GF-D8 (cell line): ENCODE results near the gene OR4A16.

Experiments
- DNase-seq: peaks from one replicate; lab custom pipeline; 2025; lab: John Stamatoyannopoulos, UW

OR4A16 gene, protein sequence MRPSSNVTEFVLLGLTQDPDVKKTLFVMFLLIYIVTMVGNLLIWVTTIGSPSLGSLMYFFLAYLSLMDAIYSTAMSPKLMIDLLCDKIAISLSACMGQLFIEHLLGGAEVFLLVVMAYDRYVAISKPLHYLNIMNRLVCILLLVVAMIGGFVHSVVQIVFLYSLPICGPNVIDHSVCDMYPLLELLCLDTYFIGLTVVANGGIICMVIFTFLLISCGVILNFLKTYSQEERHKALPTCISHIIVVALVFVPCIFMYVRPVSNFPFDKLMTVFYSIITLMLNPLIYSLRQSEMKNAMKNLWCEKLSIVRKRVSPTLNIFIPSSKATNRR

DNA sequence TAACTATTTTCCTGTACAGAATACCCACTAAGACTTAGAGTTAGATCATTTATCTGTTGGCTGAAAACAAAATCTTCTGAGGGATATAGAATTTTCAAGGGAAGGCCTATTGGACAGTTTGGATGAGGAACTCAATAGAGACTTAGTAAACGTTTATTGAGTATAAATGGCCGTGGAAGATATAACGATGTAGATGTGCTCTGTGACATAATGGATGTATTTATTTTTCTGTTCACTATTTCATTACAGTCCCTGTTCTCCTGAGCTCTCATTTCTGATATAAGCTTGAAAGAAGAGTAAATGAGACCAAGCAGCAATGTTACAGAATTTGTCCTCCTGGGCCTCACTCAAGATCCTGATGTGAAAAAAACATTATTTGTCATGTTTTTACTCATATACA lies at the start of gene OR4A16:
OR4A16 (plus strand) TSS at position 301 of the 400 bp plus-strand sequence; CDS start at position 301, 0 bp downstream.
- DNase-seq, result no peak

DNA sequence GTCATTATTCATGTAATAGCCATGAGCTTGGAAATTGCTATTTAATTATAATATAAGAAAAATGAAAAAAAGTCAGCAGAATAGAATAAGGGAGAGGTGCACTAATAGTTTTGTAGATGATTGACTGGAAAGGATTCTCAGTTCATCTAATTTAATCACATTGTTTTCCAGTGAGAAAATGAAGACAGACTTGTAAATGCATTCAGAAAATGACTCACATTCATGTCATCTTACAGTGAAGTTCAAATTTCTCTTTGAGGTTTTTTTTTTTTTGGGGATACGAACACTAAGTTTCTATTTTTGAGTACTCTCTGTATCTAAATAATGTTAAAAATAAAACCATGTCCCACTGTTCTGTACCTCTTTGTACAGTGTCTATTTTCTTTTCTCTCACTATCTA lies 18.5 kb upstream of the OR4A16 start:
- DNase-seq, result no peak

DNA sequence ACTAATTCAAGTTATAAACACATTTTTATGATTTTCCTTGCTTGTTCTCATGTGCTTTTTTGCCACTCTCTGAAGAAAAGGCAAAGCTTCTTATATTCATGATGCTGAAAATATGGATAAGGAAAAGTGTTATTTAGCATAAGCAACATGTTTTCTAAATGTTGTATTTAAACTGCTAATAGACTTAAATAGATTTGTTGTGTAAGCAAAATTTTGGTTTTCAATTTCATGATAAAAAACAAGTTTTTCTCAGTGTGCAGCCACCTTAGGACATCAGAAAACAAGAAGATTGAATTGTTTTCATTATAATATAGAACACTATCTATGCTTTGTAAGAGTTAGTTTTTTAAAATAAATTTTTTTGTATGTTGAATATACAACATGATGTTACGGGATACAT lies 2.3 kb downstream of the OR4A16 start:
- no peak for DNase-seq

DNA sequence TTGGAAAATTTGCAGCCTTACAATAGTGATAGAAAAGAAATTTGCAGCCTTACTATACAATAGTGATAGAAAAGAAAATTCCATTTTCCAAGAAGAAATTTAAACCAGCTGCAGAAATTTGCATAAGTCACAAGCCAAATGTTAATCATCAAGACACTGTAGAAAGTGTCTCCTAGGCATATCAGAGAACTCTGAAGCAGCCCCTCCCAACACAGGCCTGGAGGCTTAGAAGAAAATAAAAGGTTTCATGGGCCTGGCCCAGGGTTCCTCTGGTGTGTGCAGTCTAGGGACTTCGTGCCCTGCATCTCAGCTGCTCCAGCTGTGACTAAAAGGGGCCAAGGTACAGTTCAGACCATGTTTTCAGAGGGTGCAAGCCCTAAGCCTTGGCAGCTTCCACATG lies 6.0 kb downstream of the OR4A16 start:
- no peak for DNase-seq

DNA sequence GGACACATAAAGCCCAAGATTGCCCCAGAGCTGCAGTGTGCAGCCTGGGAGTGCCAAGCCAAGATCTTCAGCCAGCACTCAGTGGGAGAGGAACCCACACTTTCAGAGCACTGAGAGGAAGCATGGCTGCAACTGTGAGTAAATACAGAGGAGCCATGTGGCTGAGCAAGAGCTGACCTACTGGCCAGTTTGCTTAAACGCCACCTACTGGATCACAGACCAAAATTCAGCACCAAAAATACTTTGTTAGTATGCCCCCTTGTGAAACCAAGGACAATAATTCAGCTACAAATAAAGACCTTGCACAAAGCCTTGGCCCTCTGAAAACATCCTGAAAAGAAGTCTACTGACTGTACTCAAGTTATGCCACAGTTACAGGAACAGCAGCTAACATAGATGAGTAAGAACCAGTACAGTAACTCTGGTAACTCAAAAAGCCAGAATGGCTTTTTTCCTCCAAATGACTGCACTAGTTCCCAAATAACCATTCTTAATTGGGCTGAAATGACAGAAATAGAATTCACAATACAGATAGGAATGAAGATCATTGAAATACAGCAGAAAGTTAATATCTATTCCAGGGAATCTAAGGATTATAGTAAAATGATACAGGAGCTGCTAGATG lies 14.7 kb downstream of the OR4A16 start:
- DNase-seq, result no peak

DNA sequence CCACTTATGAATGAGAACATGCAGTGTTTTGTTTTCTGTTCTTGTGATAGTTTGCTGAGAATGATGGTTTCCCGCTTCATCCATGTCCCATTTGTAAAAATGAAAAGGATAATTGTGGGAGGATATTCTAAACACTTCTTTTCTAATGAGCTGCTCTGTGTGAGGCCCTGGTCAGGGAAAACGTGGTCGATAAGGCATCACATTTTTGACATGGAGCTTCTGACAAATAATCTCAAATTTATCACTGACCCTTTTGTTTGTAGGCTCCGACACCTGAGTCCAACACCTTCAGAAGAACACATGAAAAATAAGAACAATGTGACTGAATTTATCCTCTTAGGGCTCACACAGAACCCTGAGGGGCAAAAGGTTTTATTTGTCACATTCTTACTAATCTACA lies 24.7 kb downstream of the OR4A16 start, which contains the start of gene OR4A15:
OR4A15 (plus strand) TSS at position 301 of the 400 bp plus-strand sequence; CDS start at position 301, 0 bp downstream.
- DNase-seq, result no peak
